ENCODE data around the gene SELENOK.

The SELENOK gene

DNA sequence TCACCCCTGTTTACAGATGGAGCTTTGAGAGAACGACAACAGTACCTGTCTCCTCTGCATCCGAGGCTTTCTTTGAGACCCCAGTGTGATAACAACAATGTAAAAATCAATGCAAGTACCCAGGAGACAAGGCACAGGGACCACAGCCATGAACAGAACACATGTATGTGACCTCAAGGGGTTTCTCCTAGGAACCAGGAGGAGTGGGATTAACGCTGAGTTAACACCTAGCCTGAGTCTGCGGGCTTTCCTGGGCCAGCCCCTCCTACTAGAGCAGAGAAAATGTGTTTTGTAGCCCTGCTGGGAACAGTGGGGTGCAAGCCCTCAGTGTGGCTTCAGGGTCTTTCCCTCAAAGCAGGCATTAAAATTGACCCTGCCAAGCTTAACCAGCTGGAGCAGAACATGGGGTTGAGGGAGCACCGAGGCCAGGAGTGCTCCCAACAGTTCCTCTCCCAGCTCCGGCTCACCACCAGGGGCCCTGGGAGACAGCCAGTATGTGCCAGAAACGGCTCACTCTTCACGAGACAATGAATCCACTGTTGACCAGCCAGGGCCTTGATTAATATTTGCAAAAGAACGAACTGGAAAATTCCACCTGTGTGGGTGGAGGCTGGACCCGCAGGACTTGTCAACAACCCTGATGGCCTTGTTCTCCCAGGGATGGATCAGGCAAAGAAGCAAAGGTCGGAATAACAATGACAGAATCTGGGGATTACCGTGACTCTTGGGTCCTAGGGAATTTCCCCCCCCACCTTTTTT is 49.0 kb downstream of the SELENOK start:
- DNase-seq (ENCODE audit: low spot score): peak; percentile 96

DNA sequence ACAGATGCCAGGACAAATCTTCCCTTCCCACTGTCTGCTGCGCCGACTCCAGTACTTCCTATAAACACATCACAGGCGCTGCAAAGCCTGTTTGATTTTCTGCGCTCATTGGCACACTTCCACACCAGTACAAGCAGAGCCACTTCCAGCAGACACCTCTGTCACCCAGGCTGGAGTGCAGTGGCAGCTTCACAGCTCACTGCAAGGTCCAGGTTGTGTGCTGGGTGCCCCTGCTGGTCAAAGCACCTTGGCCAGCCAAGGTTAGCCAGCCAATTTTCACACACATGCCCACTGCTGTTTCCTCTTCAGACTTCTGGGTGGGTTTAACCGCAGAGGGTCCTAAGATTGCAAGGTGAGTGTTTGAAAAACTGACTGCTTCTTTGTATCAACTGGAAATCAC is 50.4 kb downstream of the SELENOK start:
- DNase-seq (ENCODE audit: low spot score): no peak

DNA sequence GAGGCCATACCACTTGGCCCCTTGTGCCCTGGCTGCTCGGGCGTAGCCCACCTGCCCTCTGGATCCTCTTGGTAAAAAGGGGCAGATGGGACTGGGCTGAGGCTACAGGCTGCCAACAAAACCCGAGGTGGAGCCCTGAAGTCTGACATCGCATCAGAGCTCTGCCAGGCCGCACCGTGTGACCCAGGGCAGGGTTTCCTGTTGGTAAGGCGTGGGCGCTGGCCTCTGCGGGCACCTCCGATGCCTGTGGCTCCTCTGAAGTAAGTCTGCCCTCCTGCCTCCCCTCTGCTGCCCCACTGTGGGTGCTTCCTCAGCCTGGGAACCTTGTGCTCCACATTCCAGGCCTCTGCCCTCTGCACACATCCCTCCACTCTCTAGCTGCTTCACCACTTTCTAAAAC is 54.3 kb downstream of the SELENOK start:
- DNase-seq (ENCODE audit: low spot score): no peak

DNA sequence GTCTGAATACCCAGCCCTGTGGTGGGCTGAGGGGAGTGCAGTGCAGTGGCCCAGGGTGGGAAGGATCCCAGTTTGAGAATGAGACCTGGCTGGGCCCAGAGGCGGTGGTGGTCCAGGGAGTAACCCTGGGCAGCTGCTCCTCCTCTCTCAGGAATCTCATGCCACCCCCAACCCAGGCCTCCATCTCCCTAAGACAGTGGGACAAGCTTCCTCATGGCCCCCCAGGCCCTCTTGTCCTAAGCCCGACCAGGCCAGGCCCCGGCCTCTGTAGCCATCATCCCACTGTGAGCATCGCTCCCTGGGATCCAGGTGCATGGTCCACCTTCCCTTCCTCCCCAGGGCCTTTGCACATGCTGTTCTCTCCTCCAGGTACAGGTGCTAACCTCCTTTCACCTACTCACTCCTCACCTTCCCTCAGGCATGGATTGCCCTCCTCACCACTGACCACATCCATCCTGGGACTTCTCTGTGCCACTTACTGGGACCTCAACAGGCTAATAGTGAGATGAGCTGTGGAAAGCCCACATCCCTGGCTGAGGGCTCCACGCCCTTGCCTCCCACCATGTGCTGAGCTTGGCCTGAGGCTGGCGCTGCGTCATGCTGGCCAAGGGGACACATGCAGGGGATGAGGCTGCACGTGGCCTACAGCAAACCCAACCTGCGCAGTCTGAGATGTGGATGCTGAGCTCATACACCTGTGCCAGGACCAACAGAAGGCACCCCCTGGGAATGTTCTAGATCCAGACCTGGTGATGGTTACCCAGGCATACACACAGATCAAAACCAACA is 55.4 kb downstream of the SELENOK start:
- DNase-seq (ENCODE audit: low spot score): no peak

DNA sequence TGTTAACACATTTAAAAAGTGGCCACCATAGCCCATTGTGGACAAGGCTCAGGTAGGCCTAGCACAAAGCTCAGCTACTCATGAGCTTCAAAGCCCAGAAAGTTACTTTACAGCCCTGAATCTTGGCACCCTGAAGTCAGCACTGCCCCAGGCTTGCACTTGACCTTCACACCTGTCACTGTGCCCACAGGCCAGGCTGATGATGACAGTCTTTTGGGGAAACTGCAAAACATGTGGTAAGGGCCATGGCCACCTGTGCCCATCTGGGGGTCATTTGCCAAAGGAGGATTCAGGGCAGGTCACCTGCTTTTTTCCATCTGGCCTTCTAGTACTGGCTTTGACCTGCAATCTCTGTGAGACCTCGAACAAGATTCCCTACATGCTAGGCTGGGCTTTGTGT is 56.4 kb downstream of the SELENOK start:
- no peak for DNase-seq (ENCODE audit: low spot score)

DNA sequence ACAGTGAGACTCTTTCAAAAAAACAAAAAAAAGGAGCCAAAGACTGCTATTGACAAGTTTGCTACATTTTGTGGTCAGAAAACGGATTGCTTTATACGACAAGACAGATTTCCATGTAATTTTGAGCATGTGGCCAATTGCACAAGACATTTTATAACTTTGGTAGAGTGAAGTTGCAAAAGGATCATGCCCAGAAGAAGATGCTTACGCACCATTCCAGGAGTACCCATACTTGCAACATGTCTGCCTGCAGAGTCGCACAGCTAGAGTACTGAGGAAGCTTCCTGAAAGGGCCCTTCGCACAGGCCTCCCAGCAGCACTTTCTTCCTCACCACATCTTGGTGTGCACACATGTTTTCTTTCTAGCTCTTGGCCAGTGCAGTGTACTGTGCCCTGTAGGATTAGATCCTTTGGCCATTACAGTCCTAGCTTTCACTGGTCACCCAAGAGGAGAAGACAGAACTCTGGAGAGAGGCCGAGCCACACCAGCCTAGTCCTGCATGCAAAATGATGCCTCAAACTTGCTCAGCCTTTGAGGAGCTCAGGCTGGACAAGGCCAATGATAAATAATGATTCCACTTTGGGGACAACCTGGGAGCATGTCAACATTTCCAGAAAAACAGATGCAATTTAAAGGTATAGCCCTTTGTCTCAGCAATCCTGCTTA is 57.1 kb downstream of the SELENOK start:
- no peak for DNase-seq (ENCODE audit: low spot score)

Data from pons (tissue), 1 donor.